ENCODE results near the gene SLCO3A1.

SLCO3A1 gene

GRCh38 chr15:91853511-91853947 lies at the start of gene SLCO3A1:
TSS of gene SLCO3A1 (plus strand) at chr15:91853708.
- peak in 10 of 14 donors; percentile 50 to 90 (median 79) for DNase-seq

- no peak for DNase-seq
Observed at GRCh38 chr15:91807122-91807521, 46.4 kb upstream of the SLCO3A1 start.

GRCh38 chr15:91813924-91814323 lies 39.6 kb upstream of the SLCO3A1 start:
- no peak for DNase-seq

GRCh38 chr15:91816942-91817341 lies 36.6 kb upstream of the SLCO3A1 start:
- no peak for DNase-seq

- no peak for DNase-seq
Observed at GRCh38 chr15:91821458-91821857, 32.0 kb upstream of the SLCO3A1 start.

GRCh38 chr15:91824256-91824655 lies 29.3 kb upstream of the SLCO3A1 start:
- DNase-seq: peak in 2 of 14 donors; percentile 3 to 18

GRCh38 chr15:91826443-91826842 lies 27.1 kb upstream of the SLCO3A1 start:
- DNase-seq: no peak

GRCh38 chr15:91833056-91833455 lies 20.5 kb upstream of the SLCO3A1 start:
- no peak for DNase-seq

GRCh38 chr15:91839867-91840266 lies 13.6 kb upstream of the SLCO3A1 start:
- DNase-seq: no peak

- DNase-seq: no peak
Observed at GRCh38 chr15:91841861-91842260, 11.6 kb upstream of the SLCO3A1 start.

- no peak for DNase-seq
Observed at GRCh38 chr15:91844341-91844740, 9.2 kb upstream of the SLCO3A1 start.

- DNase-seq: no peak
Observed at GRCh38 chr15:91844928-91845327, 8.6 kb upstream of the SLCO3A1 start.

GRCh38 chr15:91845720-91846119 lies 7.8 kb upstream of the SLCO3A1 start:
- no peak for DNase-seq

GRCh38 chr15:91849180-91849579 lies 4.3 kb upstream of the SLCO3A1 start:
- no peak for DNase-seq

- no peak for DNase-seq
Observed at GRCh38 chr15:91849749-91850161, 3.8 kb upstream of the SLCO3A1 start.

- peak in 13 of 14 donors; percentile 55 to 96 (median 87) for DNase-seq
Observed at GRCh38 chr15:91852741-91853510, 582 bp upstream of the SLCO3A1 start.

GRCh38 chr15:91853948-91854638 lies 585 bp downstream of the SLCO3A1 start:
- peak in 9 of 14 donors; percentile 21 to 79 (median 71) for DNase-seq

GRCh38 chr15:91854639-91854990 lies 1.1 kb downstream of the SLCO3A1 start:
- peak in 3 of 14 donors; percentile 49 to 66 (median 59) for DNase-seq

- peak in 1 of 14 donors; percentile 33 for DNase-seq
Observed at GRCh38 chr15:91855241-91855640, 1.7 kb downstream of the SLCO3A1 start.

- DNase-seq: peak in 2 of 14 donors; percentile 24 to 73
Observed at GRCh38 chr15:91855684-91856489, 2.4 kb downstream of the SLCO3A1 start.

- no peak for DNase-seq
Observed at GRCh38 chr15:91857224-91857585, 3.7 kb downstream of the SLCO3A1 start.

GRCh38 chr15:91857772-91858171 lies 4.3 kb downstream of the SLCO3A1 start:
- no peak for DNase-seq

GRCh38 chr15:91860498-91860897 lies 7.0 kb downstream of the SLCO3A1 start:
- peak in 1 of 14 donors; percentile 80 for DNase-seq
